Measurements from ENCODE around the gene DSP.

The DSP gene

GRCh38 chr6:7535498-7535897 lies 6.0 kb upstream of the DSP start:
- H3K4me3 ChIP-seq (ENCODE audit: insufficient read depth, low read depth, low read length) = no peak overlapping the region
- WGBS, 2 experiments = 94 to 97% methylated on average over 5 of the region's 5 CpGs
- H3K4me1 ChIP-seq (ENCODE audit: control insufficient read depth, insufficient read depth, low read length) = peaks cover 10% of the 10 kb centered on the region
- no peaks in the 10 kb centered on the region for H3K9me3 ChIP-seq (ENCODE audit: control insufficient read depth, low read length)
- H3K36me3 ChIP-seq (ENCODE audit: control insufficient read depth, insufficient read depth, low read length) = no peaks in the 10 kb centered on the region
- no peak overlapping the region for H3K27ac ChIP-seq (ENCODE audit: insufficient read depth, low read depth, low read length, poor library complexity, severe bottlenecking)
- H3K27me3 ChIP-seq (ENCODE audit: control insufficient read depth, insufficient read depth, low read length, poor library complexity, severe bottlenecking) = peaks cover 25% of the 10 kb centered on the region

- Histone ChIP-seq H3K4me1 (ENCODE audit: control insufficient read depth, insufficient read depth, low read length) (peaks cover 10% of the 10 kb centered on the region), H3K27me3 (ENCODE audit: control insufficient read depth, insufficient read depth, low read length, poor library complexity, severe bottlenecking) (peaks cover 47% of the 10 kb centered on the region), H3K36me3 (ENCODE audit: control insufficient read depth, insufficient read depth, low read length) (no peaks in the 10 kb centered on the region), H3K9me3 (ENCODE audit: control insufficient read depth, low read length) (no peaks in the 10 kb centered on the region), H3K27ac (ENCODE audit: insufficient read depth, low read depth, low read length, poor library complexity, severe bottlenecking) (no peak overlapping the region), H3K4me3 (ENCODE audit: insufficient read depth, low read depth, low read length) (no peak overlapping the region)
- 91 to 92% methylated on average over 3 of the region's 4 CpGs for WGBS, 2 experiments
These were observed 3.8 kb upstream of the DSP start for GRCh38 chr6:7537565-7538174.

DNA sequence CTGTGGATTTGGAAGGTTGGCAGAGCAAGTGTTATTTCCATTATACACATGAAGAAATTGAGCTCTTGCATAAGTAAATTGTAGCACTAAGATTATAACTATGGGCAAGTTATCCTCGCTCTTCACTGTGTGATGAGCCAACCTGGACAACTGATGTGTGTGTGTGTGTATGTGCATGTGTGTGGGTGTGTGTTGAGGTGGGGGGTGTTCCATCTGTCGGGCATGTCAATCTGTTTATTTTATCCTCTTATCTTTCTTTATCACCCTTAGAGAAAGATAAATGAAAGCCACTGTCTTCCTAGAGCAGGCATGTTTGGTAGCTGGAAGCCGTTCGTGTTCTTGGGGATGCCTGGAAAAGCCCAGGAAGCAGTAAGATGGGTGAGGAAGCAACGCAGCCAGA lies 3.0 kb upstream of the DSP start:
- 92 to 94% methylated on average over 4 of the region's 5 CpGs for WGBS, 2 experiments
- H3K4me3 ChIP-seq (ENCODE audit: insufficient read depth, low read depth, low read length) = no peak overlapping the region
- no peaks in the 10 kb centered on the region for H3K36me3 ChIP-seq (ENCODE audit: control insufficient read depth, insufficient read depth, low read length)
- no peak overlapping the region for H3K27ac ChIP-seq (ENCODE audit: insufficient read depth, low read depth, low read length, poor library complexity, severe bottlenecking)
- H3K4me1 ChIP-seq (ENCODE audit: control insufficient read depth, insufficient read depth, low read length) = peaks cover 12% of the 10 kb centered on the region
- H3K27me3 ChIP-seq (ENCODE audit: control insufficient read depth, insufficient read depth, low read length, poor library complexity, severe bottlenecking) = peaks cover 55% of the 10 kb centered on the region
- no peaks in the 10 kb centered on the region for H3K9me3 ChIP-seq (ENCODE audit: control insufficient read depth, low read length)

DNA sequence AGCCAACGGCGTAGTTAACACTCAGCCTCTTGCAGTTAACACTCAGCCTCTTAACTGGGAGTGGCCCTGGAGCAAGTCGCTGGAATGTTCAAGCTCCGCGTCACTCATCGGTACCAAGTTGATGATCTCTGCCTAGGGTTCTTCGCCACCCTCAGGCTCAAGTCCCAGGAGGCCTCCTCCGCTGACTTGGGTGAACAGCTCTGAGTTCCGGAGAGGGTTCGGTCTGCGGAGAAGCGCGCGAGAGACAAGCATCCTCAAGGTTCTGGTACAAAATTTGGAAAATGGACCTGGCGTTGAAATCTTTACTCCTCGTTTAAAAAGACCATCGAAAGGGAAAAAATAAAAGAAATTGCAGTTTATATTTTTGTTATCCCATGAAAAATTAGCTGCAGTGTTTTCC lies 876 bp upstream of the DSP start:
- WGBS, 2 experiments = 13% methylated on average over 17 of the region's 17 CpGs
- peaks cover 76% of the 10 kb centered on the region for H3K27me3 ChIP-seq (ENCODE audit: control insufficient read depth, insufficient read depth, low read length, poor library complexity, severe bottlenecking)
- peak overlapping the region; percentile 46 for H3K4me3 ChIP-seq (ENCODE audit: insufficient read depth, low read depth, low read length)
- no peaks in the 10 kb centered on the region for H3K36me3 ChIP-seq (ENCODE audit: control insufficient read depth, insufficient read depth, low read length)
- H3K9me3 ChIP-seq (ENCODE audit: control insufficient read depth, low read length) = no peaks in the 10 kb centered on the region
- H3K4me1 ChIP-seq (ENCODE audit: control insufficient read depth, insufficient read depth, low read length) = peaks cover 21% of the 10 kb centered on the region
- no peak overlapping the region for H3K27ac ChIP-seq (ENCODE audit: insufficient read depth, low read depth, low read length, poor library complexity, severe bottlenecking)

GRCh38 chr6:7542065-7542873 lies 798 bp downstream of the DSP start:
- H3K27me3 ChIP-seq (ENCODE audit: control insufficient read depth, insufficient read depth, low read length, poor library complexity, severe bottlenecking) = peaks cover 79% of the 10 kb centered on the region
- 0% methylated on average over 80 of the region's 80 CpGs for WGBS, 2 experiments

GRCh38 chr6:7542874-7543624 lies 1.6 kb downstream of the DSP start:
- Histone ChIP-seq H3K27ac (ENCODE audit: insufficient read depth, low read depth, low read length, poor library complexity, severe bottlenecking) (peak overlapping the region; percentile 12), H3K9me3 (ENCODE audit: control insufficient read depth, low read length) (no peaks in the 10 kb centered on the region), H3K4me3 (ENCODE audit: insufficient read depth, low read depth, low read length) (peak overlapping the region; percentile 46), H3K4me1 (ENCODE audit: control insufficient read depth, insufficient read depth, low read length) (peaks cover 23% of the 10 kb centered on the region), H3K27me3 (ENCODE audit: control insufficient read depth, insufficient read depth, low read length, poor library complexity, severe bottlenecking) (peaks cover 78% of the 10 kb centered on the region), H3K36me3 (ENCODE audit: control insufficient read depth, insufficient read depth, low read length) (no peaks in the 10 kb centered on the region)
- 0 to 1% methylated on average over 32 of the region's 32 CpGs for WGBS, 2 experiments

More at GRCh38 chr6:7542065-7542873, 798 bp downstream of the DSP start:
- no peaks in the 10 kb centered on the region for H3K36me3 ChIP-seq (ENCODE audit: control insufficient read depth, insufficient read depth, low read length)
- peaks cover 23% of the 10 kb centered on the region for H3K4me1 ChIP-seq (ENCODE audit: control insufficient read depth, insufficient read depth, low read length)
- no peaks in the 10 kb centered on the region for H3K9me3 ChIP-seq (ENCODE audit: control insufficient read depth, low read length)
- H3K4me3 ChIP-seq (ENCODE audit: insufficient read depth, low read depth, low read length) = peak overlapping the region; percentile 46
- peak overlapping the region; percentile 46 for H3K27ac ChIP-seq (ENCODE audit: insufficient read depth, low read depth, low read length, poor library complexity, severe bottlenecking)

DNA sequence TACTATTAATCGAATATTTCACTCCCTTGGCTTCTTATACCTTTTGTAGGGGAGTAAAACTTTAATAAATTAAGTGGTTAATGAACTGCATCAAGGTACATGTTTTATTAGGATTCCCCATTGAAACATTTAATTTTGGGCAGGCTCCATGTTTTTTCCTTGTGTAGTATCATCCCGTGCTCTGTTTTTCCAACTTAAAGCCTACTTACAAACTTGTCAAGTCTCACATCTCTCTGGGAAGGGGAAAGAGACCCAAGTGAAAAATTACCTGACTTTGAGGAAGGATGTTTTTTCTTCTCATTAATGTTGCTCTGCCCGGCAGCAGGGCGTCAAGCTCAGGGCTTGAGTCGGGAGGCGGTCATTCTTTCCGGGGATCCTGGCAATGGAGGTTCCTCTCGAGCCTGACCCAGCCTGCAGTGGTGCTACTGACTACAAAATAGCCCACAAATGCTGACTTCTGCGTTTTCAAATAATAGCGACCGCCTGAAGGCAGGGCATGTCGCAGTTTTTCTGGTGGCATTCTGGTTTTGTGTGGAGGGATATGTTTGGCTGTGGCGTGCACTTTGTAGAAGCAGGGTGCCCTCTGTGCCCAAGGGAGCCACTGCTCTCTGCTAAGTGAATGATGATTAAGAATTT lies 2.4 kb downstream of the DSP start:
- H3K4me1 ChIP-seq (ENCODE audit: control insufficient read depth, insufficient read depth, low read length) = peaks cover 23% of the 10 kb centered on the region
- no peaks in the 10 kb centered on the region for H3K9me3 ChIP-seq (ENCODE audit: control insufficient read depth, low read length)
- H3K4me3 ChIP-seq (ENCODE audit: insufficient read depth, low read depth, low read length) = no peak overlapping the region
- H3K27me3 ChIP-seq (ENCODE audit: control insufficient read depth, insufficient read depth, low read length, poor library complexity, severe bottlenecking) = peaks cover 70% of the 10 kb centered on the region
- 13% methylated on average over 12 of the region's 13 CpGs for WGBS, 2 experiments
- H3K36me3 ChIP-seq (ENCODE audit: control insufficient read depth, insufficient read depth, low read length) = no peaks in the 10 kb centered on the region
- no peak overlapping the region for H3K27ac ChIP-seq (ENCODE audit: insufficient read depth, low read depth, low read length, poor library complexity, severe bottlenecking)

DNA sequence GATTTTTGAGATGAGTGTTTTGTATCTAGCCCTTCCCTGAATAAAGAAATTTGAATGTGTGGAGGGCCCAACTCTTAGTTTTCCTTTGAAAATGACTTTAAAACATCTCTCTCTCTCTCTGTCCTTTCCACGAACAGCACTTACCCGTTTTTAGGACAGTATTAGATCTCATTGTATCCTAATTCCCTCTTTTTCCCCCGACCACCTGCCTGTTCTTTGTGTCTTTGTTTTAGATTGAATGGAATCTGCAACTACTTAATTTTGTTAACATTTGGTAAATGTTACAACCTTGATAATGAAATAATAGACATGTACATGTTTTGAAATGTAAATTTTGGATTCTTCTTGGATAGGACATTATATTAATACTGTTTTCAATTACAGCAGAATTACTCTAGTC lies 3.1 kb downstream of the DSP start:
- Histone ChIP-seq H3K4me1 (ENCODE audit: control insufficient read depth, insufficient read depth, low read length) (peaks cover 23% of the 10 kb centered on the region), H3K9me3 (ENCODE audit: control insufficient read depth, low read length) (no peaks in the 10 kb centered on the region), H3K27me3 (ENCODE audit: control insufficient read depth, insufficient read depth, low read length, poor library complexity, severe bottlenecking) (peaks cover 63% of the 10 kb centered on the region), H3K27ac (ENCODE audit: insufficient read depth, low read depth, low read length, poor library complexity, severe bottlenecking) (no peak overlapping the region), H3K36me3 (ENCODE audit: control insufficient read depth, insufficient read depth, low read length) (no peaks in the 10 kb centered on the region), H3K4me3 (ENCODE audit: insufficient read depth, low read depth, low read length) (no peak overlapping the region)
- WGBS, 2 experiments = 0 to 11% methylated on average over 2 of the region's 3 CpGs

GRCh38 chr6:7545316-7546019 lies 4.0 kb downstream of the DSP start:
- Histone ChIP-seq H3K27me3 (ENCODE audit: control insufficient read depth, insufficient read depth, low read length, poor library complexity, severe bottlenecking) (peaks cover 54% of the 10 kb centered on the region), H3K27ac (ENCODE audit: insufficient read depth, low read depth, low read length, poor library complexity, severe bottlenecking) (no peak overlapping the region)
- 82 to 84% methylated on average over 12 of the region's 12 CpGs for WGBS, 2 experiments

More at GRCh38 chr6:7545316-7546019, 4.0 kb downstream of the DSP start:
- Histone ChIP-seq H3K4me3 (ENCODE audit: insufficient read depth, low read depth, low read length) (no peak overlapping the region), H3K36me3 (ENCODE audit: control insufficient read depth, insufficient read depth, low read length) (no peaks in the 10 kb centered on the region), H3K9me3 (ENCODE audit: control insufficient read depth, low read length) (no peaks in the 10 kb centered on the region), H3K4me1 (ENCODE audit: control insufficient read depth, insufficient read depth, low read length) (peaks cover 22% of the 10 kb centered on the region)
